Neuronal stem cell (in vitro differentiated cells): ENCODE data around the gene NDUFAF7.
"Not testable (repeated sequence)": the region's sequence is repeated elsewhere in the genome, so short reads cannot be mapped to it uniquely, and the experiment has no call there.

Experiments used
- DNase-seq: peaks from one replicate; pipeline ENCODE4 v3.0.0-alpha.2; 2013; ENCODE audit warnings: low spot score
- H2AFZ ChIP-seq: one replicate; pipeline ENCODE4 v1.6.1; 2013; ENCODE audit warnings: mild to moderate bottlenecking, low read length, inconsistent platforms
- H2AK5ac ChIP-seq: 2 replicates; pipeline ENCODE4 v1.6.1; 2013; ENCODE audit warnings: low read depth, mild to moderate bottlenecking, inconsistent platforms, low read length, moderate library complexity, mixed read lengths
- H2BK120ac ChIP-seq: 2 replicates; pipeline ENCODE4 v1.6.1; 2013; ENCODE audit warnings: low read depth, mild to moderate bottlenecking, inconsistent platforms, low read length, moderate library complexity, mixed read lengths
- H2BK12ac ChIP-seq: one replicate; pipeline ENCODE4 v1.6.1; 2013; ENCODE audit warnings: low read length, inconsistent platforms
- H2BK15ac ChIP-seq: 2 replicates; pipeline ENCODE4 v1.6.1; 2013; ENCODE audit warnings: mild to moderate bottlenecking, low read length, inconsistent platforms, mixed read lengths
- H2BK5ac ChIP-seq: one replicate; pipeline ENCODE4 v1.6.1; 2013; ENCODE audit warnings: inconsistent platforms, mild to moderate bottlenecking, low read length, moderate library complexity
- H3K14ac ChIP-seq: one replicate; pipeline ENCODE4 v1.6.1; 2013; ENCODE audit warnings: low read length, inconsistent platforms
- H3K18ac ChIP-seq: 2 replicates; pipeline ENCODE4 v1.6.1; 2013; ENCODE audit warnings: low read length, inconsistent platforms
- H3K23ac ChIP-seq: 2 replicates; pipeline ENCODE4 v1.6.1; 2013; ENCODE audit warnings: low read depth, mild to moderate bottlenecking, mixed read lengths, low read length, inconsistent platforms; ENCODE audit not compliant: poor library complexity
- H3K27ac ChIP-seq: replicated peaks from 3 replicates; pipeline ENCODE4 v1.5.1; 2013; ENCODE audit warnings: low read length, inconsistent platforms
- H3K27me3 ChIP-seq, 3 experiments: 2 replicates each; pipeline ENCODE4 v1.6.1; 2013; ENCODE audit warnings: low read length in 3 of 3, mild to moderate bottlenecking in 2 of 3, inconsistent platforms in 1 of 3, low read depth in 1 of 3, mixed read lengths in 1 of 3, moderate library complexity in 1 of 3; ENCODE audit not compliant: control insufficient read depth in 3 of 3, insufficient read depth in 3 of 3
- H3K36me3 ChIP-seq, 2 donors: replicated peaks in 1 of 2; 2 replicates each; pipeline ENCODE4 v1.6.1; 2013; ENCODE audit warnings: low read length in 2 of 2; ENCODE audit not compliant: control insufficient read depth in 2 of 2, insufficient read depth in 2 of 2
- H3K4ac ChIP-seq: 2 replicates; pipeline ENCODE4 v1.6.1; 2013; ENCODE audit warnings: inconsistent platforms, mild to moderate bottlenecking, low read length, moderate library complexity
- H3K4me1 ChIP-seq, 2 donors: 1 replicate in 1 of 2; 2 replicates in 1 of 2; pipeline ENCODE4 v1.6.1; 2013; ENCODE audit warnings: low read length in 2 of 2, low read depth in 1 of 2; ENCODE audit not compliant: control insufficient read depth in 2 of 2, insufficient read depth in 1 of 2
- H3K4me2 ChIP-seq: one replicate; pipeline ENCODE4 v1.6.1; 2013; ENCODE audit warnings: mild to moderate bottlenecking, low read length, inconsistent platforms; ENCODE audit not compliant: insufficient read depth, poor library complexity, severe bottlenecking
- H3K4me3 ChIP-seq, 2 donors: 2 replicates each; pipeline ENCODE4 v1.5.1; 2013; ENCODE audit warnings: low read length in 2 of 2, mild to moderate bottlenecking in 2 of 2, inconsistent platforms in 1 of 2, moderate library complexity in 1 of 2
- H3K79me1 ChIP-seq: one replicate; pipeline ENCODE4 v1.6.1; 2013; ENCODE audit warnings: low read depth, mild to moderate bottlenecking, inconsistent platforms, low read length, moderate library complexity
- H3K9ac ChIP-seq: one replicate; pipeline ENCODE4 v1.6.1; 2013; ENCODE audit warnings: mild to moderate bottlenecking, low read depth, low read length, inconsistent platforms; ENCODE audit not compliant: poor library complexity
- H3K9me3 ChIP-seq, 2 donors: replicated peaks in 1 of 2; 2 replicates each; pipeline versions ENCODE3 to v1.6.1; 2013; ENCODE audit warnings: low read length in 2 of 2, mild to moderate bottlenecking in 2 of 2, inconsistent platforms in 1 of 2, low read depth in 1 of 2, mixed read lengths in 1 of 2, moderate library complexity in 1 of 2; ENCODE audit not compliant: control insufficient read depth in 2 of 2, insufficient read depth in 1 of 2
- H4K8ac ChIP-seq: one replicate; pipeline ENCODE4 v1.6.1; 2013; ENCODE audit warnings: low read depth, mild to moderate bottlenecking, inconsistent platforms, low read length, moderate library complexity
- H4K91ac ChIP-seq: one replicate; pipeline ENCODE4 v1.6.1; 2013; ENCODE audit warnings: low read length, low read depth, mild to moderate bottlenecking, inconsistent platforms; ENCODE audit not compliant: poor library complexity
- WGBS, 2 donors: extraction: QIAGEN DNeasy Blood & Tissue Kit; methylation state at CpG; one replicate each; pipeline ENCODE4 v1.1.7; 2013; ENCODE audit warnings: missing lambda C conversion rate in 2 of 2, mixed read lengths in 1 of 2; ENCODE audit not compliant: insufficient read length in 2 of 2, insufficient replicate concordance in 1 of 2; ENCODE audit errors: extremely low coverage in 2 of 2; 5-methylcytosine and 5-hydroxymethylcytosine counted together

NDUFAF7 gene

DNA sequence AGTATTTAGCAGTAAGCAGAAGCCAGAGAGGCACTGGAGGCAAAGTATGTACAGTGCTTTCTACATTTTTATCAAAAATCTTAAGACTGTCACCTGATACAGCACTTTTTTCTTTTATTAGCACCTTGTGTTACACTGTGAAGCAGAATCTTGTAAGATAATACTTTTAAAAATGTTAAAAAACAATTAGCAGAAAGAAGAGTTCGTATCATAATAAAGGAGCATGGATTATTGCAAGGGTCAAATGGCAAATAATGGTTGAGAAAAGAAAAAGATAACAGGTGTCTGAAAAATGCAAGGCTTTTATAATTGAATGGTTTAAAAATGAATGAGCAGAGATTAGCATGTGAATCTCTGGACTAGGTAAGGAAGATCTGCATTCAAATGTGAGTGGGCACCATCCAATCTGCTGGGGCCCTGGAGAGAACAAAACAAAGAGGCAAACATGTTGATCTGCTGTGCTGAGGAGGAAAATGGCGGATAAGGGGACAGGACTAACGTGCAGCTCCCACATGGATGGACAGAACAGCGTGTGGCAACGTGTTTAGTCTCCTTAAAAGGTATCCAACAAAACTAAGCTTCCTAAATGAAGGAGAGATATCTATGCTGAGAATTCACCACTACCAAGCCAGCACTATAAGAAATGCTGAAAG lies 25.6 kb upstream of the NDUFAF7 start:
- no peak overlapping the region for H2BK5ac ChIP-seq
- no peaks in the 10 kb centered on the region for H3K27me3 ChIP-seq
- WGBS, 2 donors = no CpG with 5 or more reads among the region's 5 CpGs
- H3K23ac ChIP-seq = no peak overlapping the region
- H2BK15ac ChIP-seq = no peak overlapping the region
- H2BK120ac ChIP-seq = no peak overlapping the region
- no peak overlapping the region for H4K91ac ChIP-seq
- no peak overlapping the region for H2AK5ac ChIP-seq
- no peak overlapping the region for H3K4ac ChIP-seq
- H2BK12ac ChIP-seq = no peak overlapping the region
- DNase-seq = no peak
- peaks cover 10 to 40% of the 10 kb centered on the region in 2 donors for H3K9me3 ChIP-seq
- H3K27ac ChIP-seq = no peak overlapping the region
- H3K79me1 ChIP-seq = no peaks in the 10 kb centered on the region
- peak overlapping the region; percentile 52 for H4K8ac ChIP-seq
- H3K4me3 ChIP-seq = no peak overlapping the region
- H3K4me1 ChIP-seq = no peaks in the 10 kb centered on the region
- H3K18ac ChIP-seq = no peak overlapping the region
- no peak overlapping the region for H3K9ac ChIP-seq
- no peak overlapping the region for H3K14ac ChIP-seq
- H3K36me3 ChIP-seq = peaks cover 20 to 98% of the 10 kb centered on the region in 2 donors
- no peak overlapping the region for H2AFZ ChIP-seq
- H3K4me2 ChIP-seq = no peak overlapping the region

DNA sequence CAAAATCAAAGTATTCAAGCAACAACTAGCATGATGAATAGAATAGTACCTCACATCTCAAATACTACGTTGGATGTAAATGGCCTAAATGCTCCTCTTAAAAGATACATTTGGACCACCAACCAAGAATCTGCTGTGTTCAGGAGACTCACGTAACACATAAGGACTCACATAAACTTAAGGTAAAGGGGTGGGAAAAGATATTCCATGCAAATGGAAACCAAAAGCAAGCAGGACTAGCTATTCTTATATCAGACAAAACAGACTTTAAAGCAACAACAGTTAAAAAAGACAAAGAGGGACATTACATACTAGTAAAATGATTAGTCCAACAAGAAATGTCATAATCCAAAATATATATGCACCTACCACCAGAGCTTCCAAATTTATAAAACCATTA lies 24.7 kb upstream of the NDUFAF7 start:
- peaks cover 10 to 40% of the 10 kb centered on the region in 2 donors for H3K9me3 ChIP-seq
- H3K27ac ChIP-seq = not testable (repeated sequence)
- peaks cover 23 to 98% of the 10 kb centered on the region in 2 donors for H3K36me3 ChIP-seq

DNA sequence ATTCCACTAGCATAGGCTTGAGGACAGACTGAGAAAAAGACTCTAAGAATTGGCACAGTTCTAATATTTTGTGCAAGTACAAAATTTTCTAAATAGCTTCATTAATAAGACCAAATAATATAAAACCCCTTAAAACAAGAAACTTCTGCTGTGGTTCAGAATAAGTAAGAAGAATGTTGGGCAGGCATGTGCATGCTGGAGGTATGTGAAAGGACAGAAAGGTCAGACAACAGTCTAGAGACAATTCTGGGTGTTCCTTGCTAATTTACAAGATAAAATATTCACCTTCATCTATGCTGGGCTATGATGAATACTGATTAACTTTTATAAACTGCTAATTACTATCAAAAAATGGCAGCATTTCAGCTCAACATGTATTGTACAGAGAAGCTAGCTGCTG lies 20.2 kb upstream of the NDUFAF7 start:
- Histone ChIP-seq H2BK5ac (no peak overlapping the region), H3K18ac (no peak overlapping the region), H3K27me3 (no peaks in the 10 kb centered on the region), H3K4me3 (no peak overlapping the region), H3K14ac (no peak overlapping the region), H3K4me1 (no peaks in the 10 kb centered on the region), H2BK12ac (no peak overlapping the region), H3K9me3 (peaks cover 4 to 23% of the 10 kb centered on the region in 2 donors), H3K9ac (no peak overlapping the region), H2BK120ac (no peak overlapping the region), H3K79me1 (no peaks in the 10 kb centered on the region), H2BK15ac (no peak overlapping the region), H4K91ac (no peak overlapping the region), H3K27ac (no peak overlapping the region), H4K8ac (no peak overlapping the region), H3K23ac (no peak overlapping the region), H2AFZ (no peak overlapping the region), H3K36me3 (peaks cover 19 to 100% of the 10 kb centered on the region in 2 donors), H2AK5ac (no peak overlapping the region), H3K4me2 (no peak overlapping the region), H3K4ac (no peak overlapping the region)
- no peak for DNase-seq

More for the DNA sequence above, 24.7 kb upstream of the NDUFAF7 start:
- H2AFZ ChIP-seq, H2AK5ac ChIP-seq, H3K4me3 ChIP-seq, H3K79me1 ChIP-seq, H4K91ac ChIP-seq, H3K4ac ChIP-seq, H3K23ac ChIP-seq, H3K27me3 ChIP-seq, H3K4me2 ChIP-seq, H4K8ac ChIP-seq, H2BK5ac ChIP-seq, H2BK120ac ChIP-seq, H2BK15ac ChIP-seq, H3K14ac ChIP-seq, H2BK12ac ChIP-seq, H3K9ac ChIP-seq, H3K4me1 ChIP-seq, H3K18ac ChIP-seq, DNase-seq: not testable (repeated sequence)
- WGBS, 2 donors = no CpG with 5 or more reads among the region's 2 CpGs

DNA sequence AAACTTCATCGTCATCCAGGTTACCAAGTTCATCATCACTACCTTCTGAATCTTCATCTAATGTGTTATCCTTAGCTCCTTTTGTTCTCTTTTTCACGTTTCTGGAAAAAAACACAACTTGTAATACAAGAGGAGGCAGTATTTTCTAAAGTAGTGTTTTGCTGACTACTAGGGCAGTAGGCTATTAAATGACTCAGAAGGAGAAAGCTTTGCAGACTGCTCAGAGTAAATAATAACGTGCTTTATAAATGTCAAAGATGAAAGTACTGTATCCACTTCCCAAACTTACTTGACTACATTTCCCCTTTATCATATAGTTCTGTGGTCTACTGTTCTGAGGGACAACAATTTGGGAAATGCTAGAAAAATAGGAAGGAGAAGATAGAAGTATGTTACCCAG lies 19.5 kb upstream of the NDUFAF7 start:
- WGBS, 2 donors = no CpG with 5 or more reads among the region's 3 CpGs
- Histone ChIP-seq H3K27me3 (no peaks in the 10 kb centered on the region), H3K36me3 (peaks cover 19 to 100% of the 10 kb centered on the region in 2 donors)

More for the DNA sequence above, 19.5 kb upstream of the NDUFAF7 start:
- Histone ChIP-seq H3K18ac (no peak overlapping the region), H3K4ac (no peak overlapping the region), H3K9ac (no peak overlapping the region), H3K27ac (no peak overlapping the region), H2BK15ac (no peak overlapping the region), H2BK120ac (no peak overlapping the region), H3K14ac (no peak overlapping the region), H2AK5ac (no peak overlapping the region), H4K8ac (no peak overlapping the region), H2AFZ (no peak overlapping the region), H3K4me2 (no peak overlapping the region), H2BK12ac (no peak overlapping the region), H2BK5ac (no peak overlapping the region), H3K23ac (no peak overlapping the region), H3K9me3 (peaks cover 1 to 17% of the 10 kb centered on the region in 2 donors), H4K91ac (no peak overlapping the region), H3K4me3 (no peak overlapping the region), H3K4me1 (no peaks in the 10 kb centered on the region), H3K79me1 (no peaks in the 10 kb centered on the region)
- no peak for DNase-seq
